ENCODE measurements around the gene ATF1.
"Not testable (repeated sequence)": the region's sequence is repeated elsewhere in the genome, so short reads cannot be mapped to it uniquely, and the experiment has no call there.

The ATF1 gene

DNA sequence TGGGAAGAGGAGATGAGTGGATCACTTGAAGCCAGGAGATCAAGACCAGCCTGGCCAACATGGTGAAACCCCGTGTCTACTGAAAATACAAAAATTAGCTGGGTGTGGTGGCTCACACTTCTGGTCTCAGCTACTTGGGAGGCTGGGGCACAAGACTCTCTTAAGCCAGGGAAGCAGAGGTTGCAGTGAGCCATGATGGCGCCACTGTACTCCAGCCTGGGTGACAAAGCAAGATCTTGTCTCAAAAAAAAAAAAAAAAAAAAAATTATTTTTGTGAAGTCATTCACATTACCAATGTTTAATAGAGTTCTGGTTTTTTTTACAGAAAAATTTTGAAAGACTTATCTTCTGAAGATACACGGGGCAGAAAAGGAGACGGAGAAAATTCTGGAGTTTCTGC lies 45.2 kb downstream of the ATF1 start:
- not testable (repeated sequence) for H3K9ac ChIP-seq (ENCODE audit: low read length); H3K4me1 ChIP-seq (ENCODE audit: insufficient read depth, low read length); H3K27me3 ChIP-seq (ENCODE audit: control insufficient read depth in 1 of 2, insufficient read depth in 2 of 2, low read length in 2 of 2); H3K4me3 ChIP-seq (ENCODE audit: low read depth in 1 of 2, low read length in 2 of 2); H3K27ac ChIP-seq (ENCODE audit: low read depth, low read length); H3K9me3 ChIP-seq (ENCODE audit: low read length)
- H3K36me3 ChIP-seq (ENCODE audit: insufficient read depth, low read length), result peaks cover 18% of the 10 kb centered on the region

DNA sequence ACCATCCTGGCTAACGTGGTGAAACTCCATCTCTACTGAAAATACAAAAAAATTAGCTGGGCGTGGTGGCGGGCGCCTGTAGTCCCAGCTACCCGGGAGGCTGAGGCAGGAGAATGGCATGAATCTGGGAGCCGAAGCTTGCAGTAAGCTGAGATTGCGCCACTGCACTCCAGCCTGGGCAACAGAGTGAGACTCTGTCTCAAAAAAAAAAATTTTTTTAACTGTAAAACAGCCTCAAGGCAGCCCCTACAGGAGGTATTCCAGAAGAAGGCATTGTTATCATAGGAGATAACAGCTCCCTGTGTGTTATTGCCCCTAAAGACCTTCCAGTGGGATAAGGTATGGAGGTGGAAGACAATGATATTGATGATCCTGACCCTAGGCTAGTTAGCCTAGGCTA lies 51.0 kb downstream of the ATF1 start:
- H3K4me1 ChIP-seq (ENCODE audit: insufficient read depth, low read length); H3K27me3 ChIP-seq (ENCODE audit: control insufficient read depth in 1 of 2, insufficient read depth in 2 of 2, low read length in 2 of 2): not testable (repeated sequence)
- H3K36me3 ChIP-seq (ENCODE audit: insufficient read depth, low read length), result peaks cover 50% of the 10 kb centered on the region

DNA sequence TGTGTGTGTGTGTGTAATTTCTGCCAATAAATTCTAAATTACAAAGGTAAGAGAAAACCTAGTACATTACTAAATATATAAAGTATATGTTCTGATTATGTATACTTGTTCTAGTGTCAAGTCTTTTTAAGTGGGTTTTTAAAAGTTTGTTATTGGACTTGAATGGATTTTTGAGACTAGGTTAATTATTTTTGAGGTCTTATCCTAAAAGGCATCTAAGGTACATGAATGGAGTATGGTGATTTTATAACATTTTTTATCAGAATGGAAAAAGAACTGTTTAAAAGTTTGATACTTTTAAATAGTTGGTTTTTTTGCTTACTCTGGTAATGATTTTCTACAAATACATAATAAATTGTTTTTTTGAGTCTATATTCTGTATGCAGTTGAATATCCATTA lies 56.3 kb downstream of the ATF1 start:
- Histone ChIP-seq H3K36me3 (ENCODE audit: insufficient read depth, low read length) (peaks cover 24% of the 10 kb centered on the region), H3K4me3 (ENCODE audit: low read depth in 1 of 2, low read length in 2 of 2) (no peak overlapping the region), H3K4me1 (ENCODE audit: insufficient read depth, low read length) (peaks cover 4% of the 10 kb centered on the region), H3K9me3 (ENCODE audit: low read length) (no peaks in the 10 kb centered on the region), H3K27me3 (ENCODE audit: control insufficient read depth in 1 of 2, insufficient read depth in 2 of 2, low read length in 2 of 2) (no peaks in the 10 kb centered on the region), H3K27ac (ENCODE audit: low read depth, low read length) (no peak overlapping the region), H3K9ac (ENCODE audit: low read length) (no peak overlapping the region)

More for the DNA sequence above, 51.0 kb downstream of the ATF1 start:
- H3K9ac ChIP-seq (ENCODE audit: low read length); H3K4me3 ChIP-seq (ENCODE audit: low read depth in 1 of 2, low read length in 2 of 2); H3K27ac ChIP-seq (ENCODE audit: low read depth, low read length); H3K9me3 ChIP-seq (ENCODE audit: low read length): not testable (repeated sequence)

DNA sequence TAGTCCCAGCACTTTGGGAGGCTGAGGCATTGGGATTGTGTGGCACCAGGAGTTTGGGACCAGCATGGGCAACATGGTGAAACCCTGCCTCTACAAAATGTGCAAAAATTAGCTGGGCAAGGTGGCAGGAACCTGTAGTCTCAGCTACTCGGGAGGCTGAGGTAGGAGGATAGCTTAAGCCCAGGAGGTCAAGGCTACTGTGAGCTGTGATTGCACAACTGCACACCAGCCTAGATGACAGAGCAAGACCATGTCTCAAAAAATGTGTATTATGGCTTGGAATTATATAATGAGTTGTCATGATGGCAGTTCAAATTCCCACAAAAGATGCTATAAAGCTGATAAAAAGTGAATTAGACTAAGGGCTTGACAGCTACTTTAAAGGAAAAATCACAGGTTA lies 58.2 kb downstream of the ATF1 start:
- H3K27me3 ChIP-seq (ENCODE audit: control insufficient read depth in 1 of 2, insufficient read depth in 2 of 2, low read length in 2 of 2), result no peaks in the 10 kb centered on the region
- no peak overlapping the region for H3K4me3 ChIP-seq (ENCODE audit: low read depth in 1 of 2, low read length in 2 of 2)
- H3K36me3 ChIP-seq (ENCODE audit: insufficient read depth, low read length), result peaks cover 10% of the 10 kb centered on the region
- peaks cover 12% of the 10 kb centered on the region for H3K4me1 ChIP-seq (ENCODE audit: insufficient read depth, low read length)
- H3K9ac ChIP-seq (ENCODE audit: low read length), result no peak overlapping the region
- no peaks in the 10 kb centered on the region for H3K9me3 ChIP-seq (ENCODE audit: low read length)
- no peak overlapping the region for H3K27ac ChIP-seq (ENCODE audit: low read depth, low read length)

DNA sequence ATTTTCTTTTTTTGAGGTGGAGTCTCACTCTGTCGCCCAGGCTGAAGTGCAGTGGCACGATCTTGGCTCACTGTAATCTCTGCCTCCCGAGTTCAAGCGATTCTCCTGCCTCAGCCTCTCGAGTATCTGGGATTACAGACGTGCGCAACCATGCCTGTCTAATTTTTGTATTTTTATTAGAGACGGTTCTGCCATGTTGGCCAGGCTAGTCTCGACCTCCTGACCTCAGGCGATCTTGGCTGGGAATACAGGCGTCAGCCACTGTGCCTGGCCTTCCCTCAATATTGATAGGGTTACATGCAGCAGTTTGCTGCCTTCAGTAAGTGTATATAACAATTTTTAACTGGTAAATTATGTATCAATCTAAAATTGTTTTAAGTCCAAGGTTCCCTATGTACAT lies 59.8 kb downstream of the ATF1 start:
- not testable (repeated sequence) for H3K4me3 ChIP-seq (ENCODE audit: low read depth in 1 of 2, low read length in 2 of 2); H3K27ac ChIP-seq (ENCODE audit: low read depth, low read length); H3K27me3 ChIP-seq (ENCODE audit: control insufficient read depth in 1 of 2, insufficient read depth in 2 of 2, low read length in 2 of 2); H3K36me3 ChIP-seq (ENCODE audit: insufficient read depth, low read length); H3K9me3 ChIP-seq (ENCODE audit: low read length); H3K9ac ChIP-seq (ENCODE audit: low read length)
- H3K4me1 ChIP-seq (ENCODE audit: insufficient read depth, low read length), result peaks cover 12% of the 10 kb centered on the region

DNA sequence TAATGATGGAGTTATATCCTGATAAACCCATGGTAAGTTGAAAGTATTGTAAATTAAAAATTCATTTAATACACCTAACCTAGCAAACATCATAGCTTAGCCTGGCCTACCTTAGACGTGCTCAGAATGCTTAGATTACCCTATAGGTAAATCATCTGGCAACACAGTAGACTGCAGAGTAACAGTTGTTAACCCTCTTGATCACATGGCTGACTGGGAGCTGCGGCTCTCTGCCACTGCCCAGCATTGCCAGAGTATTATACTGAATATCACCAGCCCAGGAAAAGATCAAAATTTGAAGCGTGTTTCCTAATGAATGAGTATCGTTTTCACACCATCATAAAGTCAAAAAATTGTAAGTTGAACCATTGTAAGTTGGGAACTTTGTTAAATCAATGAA lies 61.0 kb downstream of the ATF1 start:
- Histone ChIP-seq H3K9ac (ENCODE audit: low read length) (peak overlapping the region; percentile 37), H3K9me3 (ENCODE audit: low read length) (no peaks in the 10 kb centered on the region), H3K27me3 (ENCODE audit: control insufficient read depth in 1 of 2, insufficient read depth in 2 of 2, low read length in 2 of 2) (no peaks in the 10 kb centered on the region), H3K36me3 (ENCODE audit: insufficient read depth, low read length) (no peaks in the 10 kb centered on the region), H3K27ac (ENCODE audit: low read depth, low read length) (peak overlapping the region; percentile 78), H3K4me3 (ENCODE audit: low read depth in 1 of 2, low read length in 2 of 2) (no peak overlapping the region), H3K4me1 (ENCODE audit: insufficient read depth, low read length) (peaks cover 12% of the 10 kb centered on the region)

DNA sequence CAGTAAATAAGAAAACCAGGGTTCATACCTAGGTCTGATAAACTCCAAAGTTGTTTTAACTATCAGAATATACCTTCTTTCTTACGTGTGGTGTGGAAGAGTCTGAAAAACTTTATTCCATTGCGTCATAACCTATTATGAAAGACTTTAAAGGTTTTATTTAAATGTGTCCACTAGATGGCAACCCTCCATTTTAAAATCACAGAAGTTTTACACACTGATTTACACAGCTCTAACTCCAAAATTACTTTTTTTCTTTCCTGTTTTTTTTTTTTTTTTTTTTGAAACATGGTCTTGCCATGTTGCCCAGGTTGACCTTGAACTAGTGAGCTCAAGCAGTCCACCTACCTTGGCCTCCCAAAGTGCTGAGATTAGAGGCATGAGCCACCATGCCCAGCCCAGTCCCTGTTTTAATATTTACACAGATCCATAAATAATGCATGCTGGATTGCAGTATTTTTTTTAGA lies 61.5 kb downstream of the ATF1 start:
- H3K27ac ChIP-seq (ENCODE audit: low read depth, low read length), result peak overlapping the region; percentile 78
- peak overlapping the region; percentile 37 for H3K9ac ChIP-seq (ENCODE audit: low read length)
- H3K9me3 ChIP-seq (ENCODE audit: low read length), result no peaks in the 10 kb centered on the region
- H3K36me3 ChIP-seq (ENCODE audit: insufficient read depth, low read length), result no peaks in the 10 kb centered on the region
- peaks cover 12% of the 10 kb centered on the region for H3K4me1 ChIP-seq (ENCODE audit: insufficient read depth, low read length)
- H3K27me3 ChIP-seq (ENCODE audit: control insufficient read depth in 1 of 2, insufficient read depth in 2 of 2, low read length in 2 of 2), result no peaks in the 10 kb centered on the region
- no peak overlapping the region for H3K4me3 ChIP-seq (ENCODE audit: low read depth in 1 of 2, low read length in 2 of 2)

DNA sequence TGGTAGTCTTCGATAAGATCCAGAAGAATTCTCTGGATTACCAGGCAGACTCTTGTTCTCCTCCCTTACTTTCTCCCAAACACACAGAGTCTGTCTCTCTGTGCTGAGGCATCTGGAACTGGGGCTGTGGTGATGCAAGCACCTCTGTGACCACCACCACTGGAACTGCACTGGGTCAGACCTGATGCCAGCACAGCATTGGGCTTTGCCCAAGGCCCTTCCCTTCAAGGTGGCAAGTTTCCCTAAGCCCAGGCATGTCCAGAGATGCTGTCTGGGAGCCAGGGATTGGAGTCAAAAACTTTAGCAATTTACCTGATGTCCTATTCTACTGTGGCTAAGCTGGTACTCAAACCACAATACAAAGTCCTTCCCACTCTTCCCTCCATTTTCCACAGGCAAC lies 64.2 kb downstream of the ATF1 start:
- no peaks in the 10 kb centered on the region for H3K27me3 ChIP-seq (ENCODE audit: control insufficient read depth in 1 of 2, insufficient read depth in 2 of 2, low read length in 2 of 2)
- peaks cover 12% of the 10 kb centered on the region for H3K4me1 ChIP-seq (ENCODE audit: insufficient read depth, low read length)
- H3K27ac ChIP-seq (ENCODE audit: low read depth, low read length), result no peak overlapping the region
- H3K9ac ChIP-seq (ENCODE audit: low read length), result no peak overlapping the region
- no peaks in the 10 kb centered on the region for H3K9me3 ChIP-seq (ENCODE audit: low read length)
- no peaks in the 10 kb centered on the region for H3K36me3 ChIP-seq (ENCODE audit: insufficient read depth, low read length)
- no peak overlapping the region for H3K4me3 ChIP-seq (ENCODE audit: low read depth in 1 of 2, low read length in 2 of 2)

DNA sequence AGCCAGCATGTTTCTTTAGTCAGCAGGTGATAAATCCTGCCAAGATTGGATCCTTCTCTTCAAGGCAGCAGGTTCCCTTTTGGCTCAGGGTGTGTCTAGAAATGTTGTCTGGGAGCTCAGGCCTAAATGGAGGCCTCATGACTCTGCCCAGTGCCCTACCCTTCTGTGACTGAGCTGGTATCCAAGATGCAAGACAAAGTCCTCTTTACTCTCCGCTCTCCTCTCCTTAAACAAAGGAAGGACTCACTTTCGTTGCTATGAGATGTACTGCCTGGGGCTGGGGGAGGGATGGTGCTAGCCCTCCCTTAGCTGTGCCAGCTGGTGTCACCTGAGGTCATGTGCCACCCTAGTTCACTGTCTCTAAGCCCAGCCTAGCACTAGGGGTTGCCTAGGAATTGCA lies 65.0 kb downstream of the ATF1 start:
- Histone ChIP-seq H3K9me3 (ENCODE audit: low read length) (no peaks in the 10 kb centered on the region), H3K27me3 (ENCODE audit: control insufficient read depth in 1 of 2, insufficient read depth in 2 of 2, low read length in 2 of 2) (no peaks in the 10 kb centered on the region), H3K36me3 (ENCODE audit: insufficient read depth, low read length) (no peaks in the 10 kb centered on the region), H3K27ac (ENCODE audit: low read depth, low read length) (no peak overlapping the region), H3K4me1 (ENCODE audit: insufficient read depth, low read length) (peaks cover 12% of the 10 kb centered on the region), H3K9ac (ENCODE audit: low read length) (no peak overlapping the region), H3K4me3 (ENCODE audit: low read depth in 1 of 2, low read length in 2 of 2) (no peak overlapping the region)

DNA sequence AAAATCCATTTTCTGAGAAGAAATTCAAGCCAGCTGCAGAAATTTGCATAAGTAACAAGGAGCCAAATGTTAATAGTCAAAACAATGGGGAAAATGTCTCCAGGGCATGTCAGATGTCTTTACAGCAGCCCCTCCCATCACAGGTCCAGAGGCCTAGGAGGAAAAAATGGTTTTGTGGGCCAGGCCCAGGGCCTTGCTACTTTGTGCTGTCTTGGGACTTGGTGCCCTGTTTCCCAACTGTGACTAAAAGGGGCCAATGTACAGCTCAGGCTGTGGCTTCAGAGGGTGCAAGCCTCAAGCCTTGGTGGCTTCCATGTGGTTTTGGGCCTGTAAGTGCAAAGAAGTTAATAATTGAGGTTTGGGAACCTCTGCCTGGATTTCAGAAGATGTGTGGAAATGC lies 69.9 kb downstream of the ATF1 start:
- not testable (repeated sequence) for H3K4me1 ChIP-seq (ENCODE audit: insufficient read depth, low read length); H3K27me3 ChIP-seq (ENCODE audit: control insufficient read depth in 1 of 2, insufficient read depth in 2 of 2, low read length in 2 of 2); H3K9me3 ChIP-seq (ENCODE audit: low read length); H3K9ac ChIP-seq (ENCODE audit: low read length); H3K4me3 ChIP-seq (ENCODE audit: low read depth in 1 of 2, low read length in 2 of 2); H3K36me3 ChIP-seq (ENCODE audit: insufficient read depth, low read length); H3K27ac ChIP-seq (ENCODE audit: low read depth, low read length)

DNA sequence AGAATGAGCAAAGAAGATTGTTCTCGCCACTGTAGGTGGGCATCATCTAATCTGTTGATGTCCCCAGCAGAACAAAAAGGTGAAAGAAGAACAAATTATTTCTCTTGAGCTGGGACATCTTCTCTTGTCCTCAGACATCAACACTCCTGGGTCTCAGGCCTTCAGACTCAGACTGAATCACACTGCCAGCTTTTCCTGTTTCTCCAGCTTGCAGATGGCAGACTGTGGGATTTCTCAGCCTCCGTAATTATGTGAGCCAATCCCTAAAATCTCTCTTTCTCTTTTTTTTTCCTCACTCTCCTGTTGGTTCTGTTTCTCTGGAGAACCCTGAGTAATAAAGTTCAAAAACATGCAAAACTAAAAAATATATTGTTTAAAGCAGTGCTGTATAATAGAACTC lies 75.1 kb downstream of the ATF1 start:
- Histone ChIP-seq H3K9ac (ENCODE audit: low read length) (no peak overlapping the region), H3K4me3 (ENCODE audit: low read depth in 1 of 2, low read length in 2 of 2) (no peak overlapping the region), H3K27me3 (ENCODE audit: control insufficient read depth in 1 of 2, insufficient read depth in 2 of 2, low read length in 2 of 2) (no peaks in the 10 kb centered on the region), H3K4me1 (ENCODE audit: insufficient read depth, low read length) (no peaks in the 10 kb centered on the region), H3K27ac (ENCODE audit: low read depth, low read length) (no peak overlapping the region), H3K36me3 (ENCODE audit: insufficient read depth, low read length) (no peaks in the 10 kb centered on the region), H3K9me3 (ENCODE audit: low read length) (peaks cover 4% of the 10 kb centered on the region)

DNA sequence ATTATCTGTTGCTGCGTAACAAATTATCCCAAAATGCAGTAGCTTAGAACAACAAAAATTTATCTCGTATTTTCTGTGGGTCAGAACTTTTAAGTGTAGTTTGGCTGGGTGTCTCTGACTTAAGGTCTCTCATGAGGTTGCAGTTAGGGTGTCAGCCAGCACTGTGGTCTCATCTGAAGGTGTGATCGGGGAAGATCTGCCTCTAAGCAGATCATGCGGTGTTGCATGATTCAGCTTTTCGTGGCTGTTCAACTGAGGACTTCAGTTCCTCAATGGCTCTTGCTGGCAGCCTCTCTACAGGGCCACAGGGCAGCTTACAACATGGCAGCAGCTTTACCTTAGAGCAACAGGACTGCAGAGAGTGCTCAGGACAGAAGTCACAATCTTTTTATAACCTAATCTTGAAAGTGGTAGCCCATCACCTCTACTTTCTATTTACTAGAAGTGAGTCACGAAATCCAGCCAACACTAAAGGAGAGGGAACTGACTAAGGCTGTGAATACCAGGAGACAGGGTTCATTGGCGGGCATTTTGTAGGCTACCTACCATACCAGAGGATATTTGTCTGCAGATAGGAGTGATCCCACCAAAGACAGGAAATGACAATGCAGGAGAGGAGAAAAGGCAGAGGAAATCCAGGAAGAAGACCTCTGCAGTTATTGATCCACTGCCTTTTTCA lies 77.0 kb downstream of the ATF1 start:
- Histone ChIP-seq H3K9me3 (ENCODE audit: low read length) (peaks cover 4% of the 10 kb centered on the region), H3K27ac (ENCODE audit: low read depth, low read length) (no peak overlapping the region), H3K36me3 (ENCODE audit: insufficient read depth, low read length) (no peaks in the 10 kb centered on the region), H3K9ac (ENCODE audit: low read length) (no peak overlapping the region), H3K4me1 (ENCODE audit: insufficient read depth, low read length) (no peaks in the 10 kb centered on the region), H3K27me3 (ENCODE audit: control insufficient read depth in 1 of 2, insufficient read depth in 2 of 2, low read length in 2 of 2) (no peaks in the 10 kb centered on the region), H3K4me3 (ENCODE audit: low read depth in 1 of 2, low read length in 2 of 2) (no peak overlapping the region)
